Astrocyte of the hippocampus (primary cell): Measurements from ENCODE around the gene NUDT4.
"Not testable (repeated sequence)": the region's sequence is repeated elsewhere in the genome, so short reads cannot be mapped to it uniquely, and the experiment has no call there.

Experiments
- DNase-seq: peaks from one replicate; pipeline ENCODE4 v3.0.0; 2011; ENCODE audit warnings: low read depth, low spot score

The NUDT4 gene

DNA sequence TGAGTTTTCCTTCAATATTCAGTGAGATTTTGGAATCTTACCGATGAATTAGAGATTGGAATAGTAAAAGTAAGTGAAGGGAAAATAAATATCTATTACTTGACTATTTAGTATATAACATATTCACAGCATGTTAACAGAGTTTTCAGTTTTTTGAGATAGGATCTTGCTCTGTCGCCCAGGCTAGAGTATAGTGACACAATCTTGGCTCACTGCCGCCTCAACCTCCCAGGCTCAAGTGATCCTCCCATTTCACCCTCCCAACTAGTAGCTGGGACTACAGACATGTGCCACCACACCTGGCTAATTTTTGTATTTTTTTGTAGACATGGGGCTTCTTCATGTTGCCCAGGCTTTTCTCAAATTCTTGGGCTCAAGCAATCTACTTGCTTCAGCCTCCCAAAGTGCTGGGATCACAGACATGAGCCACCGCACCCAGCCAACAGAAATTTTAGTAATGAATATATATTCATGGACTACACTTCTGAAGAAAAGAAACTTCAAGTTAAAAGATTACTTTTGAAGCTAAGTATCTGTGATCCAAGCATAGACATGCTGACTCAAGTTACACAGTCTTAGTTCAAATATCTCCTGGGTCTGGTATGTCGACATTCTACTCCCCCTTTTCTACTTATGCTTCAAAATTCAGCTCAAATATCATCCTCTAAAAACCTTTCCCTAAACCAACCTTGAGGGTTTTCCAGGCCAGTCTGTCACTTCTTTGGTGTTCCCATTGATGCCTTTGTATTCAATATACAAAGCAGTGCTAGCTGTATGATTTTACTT, 50.2 kb downstream of the NUDT4 start:
- DNase-seq, result no peak

DNA sequence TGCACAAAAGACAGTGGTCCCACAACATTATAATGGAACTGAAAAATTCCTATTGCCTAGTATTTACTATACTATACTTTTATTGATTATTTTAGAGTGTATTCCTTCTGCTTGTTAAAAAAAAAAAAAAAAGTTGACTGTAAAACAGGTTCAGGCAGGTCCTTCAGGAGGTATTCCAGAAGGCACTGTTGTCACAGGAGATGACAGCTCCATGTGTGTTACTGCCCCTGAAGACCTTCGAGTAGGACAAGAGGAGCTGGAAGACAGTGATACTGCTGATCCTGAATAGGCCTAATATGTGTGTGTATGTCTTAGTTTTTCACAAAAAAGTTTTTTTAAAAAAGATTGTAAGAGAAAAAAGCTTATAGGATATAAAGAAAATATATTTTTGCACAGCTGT, 51.7 kb downstream of the NUDT4 start:
- no peak for DNase-seq

DNA sequence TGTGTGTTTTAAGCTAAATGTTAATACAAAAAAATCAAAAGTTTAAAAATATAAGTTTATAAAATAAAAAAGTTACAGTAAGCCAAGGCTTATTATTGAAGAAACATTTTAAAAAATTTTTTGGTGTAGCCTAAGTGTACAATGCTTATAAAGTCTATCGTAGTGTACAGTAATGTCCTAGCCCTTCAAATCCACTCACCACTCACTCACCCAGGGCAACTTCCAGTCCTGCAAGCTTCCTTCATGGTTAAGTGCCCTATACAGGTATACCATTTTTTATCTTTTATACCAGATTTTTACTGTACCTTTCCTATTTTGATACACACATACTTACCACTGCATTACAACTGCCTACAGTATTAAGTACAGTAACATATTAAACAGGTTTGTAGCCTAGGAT, 52.1 kb downstream of the NUDT4 start:
- DNase-seq, result no peak

- peak; percentile 59 for DNase-seq
These were observed 52.6 kb downstream of the NUDT4 start for GRCh38 chr12:93430280-93430679.

DNA sequence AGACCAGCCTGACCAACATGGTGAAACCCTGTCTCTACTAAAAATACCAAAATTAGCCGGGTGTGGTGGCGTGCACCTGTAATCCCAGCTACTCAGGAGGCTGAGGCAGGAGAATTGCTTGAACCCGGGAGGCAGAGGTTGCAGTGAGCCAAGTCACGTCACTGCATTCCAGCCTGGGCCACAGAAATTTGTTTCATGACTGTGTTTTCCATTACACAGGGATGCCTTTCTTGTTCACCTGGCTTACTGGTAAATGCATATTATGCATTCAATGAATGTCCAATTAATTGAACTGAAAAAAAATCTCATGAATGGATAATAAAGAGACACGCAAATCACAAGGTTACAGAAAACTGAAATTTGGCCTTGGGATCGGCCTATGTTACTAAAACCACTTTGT, 54.3 kb downstream of the NUDT4 start:
- DNase-seq, result not testable (repeated sequence)

DNA sequence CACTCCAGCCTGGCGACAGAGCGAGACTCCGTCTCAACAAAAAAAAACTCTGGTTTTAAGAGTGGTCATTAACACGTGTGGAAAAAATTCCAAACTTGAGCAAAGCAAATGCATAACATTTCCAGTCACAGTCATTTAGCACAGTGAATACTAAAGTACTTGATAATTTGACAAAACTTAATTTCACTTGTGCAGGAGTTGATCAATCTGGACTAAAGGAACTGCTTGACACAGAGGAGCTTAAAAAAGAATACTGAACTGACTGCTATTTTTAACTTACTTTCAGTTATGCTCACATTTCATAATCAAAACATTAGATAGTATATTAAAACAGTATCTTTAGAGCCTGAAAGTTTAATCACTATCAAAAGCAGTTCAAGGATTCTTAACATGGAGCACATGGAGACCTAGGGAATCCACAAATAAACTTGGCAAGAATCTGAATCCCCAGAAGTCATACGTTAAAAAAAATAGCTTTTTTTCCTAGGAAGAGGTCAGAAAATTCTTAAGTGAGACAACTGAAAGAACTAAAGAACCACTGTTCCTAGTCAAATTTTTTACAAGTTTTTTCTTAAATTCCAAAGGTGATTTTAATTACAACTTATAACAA, 56.6 kb downstream of the NUDT4 start:
- no peak for DNase-seq

- DNase-seq, result no peak
These were observed 60.7 kb downstream of the NUDT4 start for GRCh38 chr12:93438266-93439050.

DNA sequence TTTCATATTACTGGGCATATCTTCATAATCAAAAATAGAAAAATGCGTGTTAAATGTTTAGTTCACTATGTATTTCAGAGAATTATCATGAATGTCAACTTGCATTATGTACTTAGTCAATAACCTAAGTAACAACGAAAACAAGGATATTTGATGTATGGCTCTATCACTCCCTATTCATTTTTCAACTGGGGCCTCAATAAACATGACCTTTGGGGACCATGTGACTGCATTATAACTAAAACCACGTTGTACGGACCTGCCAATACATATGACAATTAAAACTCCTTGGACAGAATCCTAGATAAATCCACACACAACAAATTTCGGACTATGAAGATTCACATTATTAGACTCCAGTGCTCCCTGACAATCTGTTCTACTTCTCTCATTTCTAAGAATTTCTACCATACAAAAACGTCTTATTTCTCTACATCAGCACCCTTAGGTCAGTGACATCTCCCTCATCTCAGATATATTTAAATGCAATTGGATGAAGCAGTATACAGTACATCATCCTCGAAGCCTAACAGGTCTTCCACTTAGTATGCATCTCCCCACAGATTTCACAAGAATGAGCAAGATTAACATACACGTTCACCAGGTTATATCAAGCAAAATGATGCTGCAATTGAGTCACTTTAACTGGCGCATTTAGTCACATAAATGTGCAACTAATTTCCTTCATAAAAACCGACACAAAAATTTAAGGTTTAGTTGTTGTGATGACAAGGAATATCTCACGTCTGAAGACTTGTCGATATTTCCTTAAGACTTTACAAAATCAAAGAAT, 62.5 kb downstream of the NUDT4 start:
- DNase-seq, result no peak

DNA sequence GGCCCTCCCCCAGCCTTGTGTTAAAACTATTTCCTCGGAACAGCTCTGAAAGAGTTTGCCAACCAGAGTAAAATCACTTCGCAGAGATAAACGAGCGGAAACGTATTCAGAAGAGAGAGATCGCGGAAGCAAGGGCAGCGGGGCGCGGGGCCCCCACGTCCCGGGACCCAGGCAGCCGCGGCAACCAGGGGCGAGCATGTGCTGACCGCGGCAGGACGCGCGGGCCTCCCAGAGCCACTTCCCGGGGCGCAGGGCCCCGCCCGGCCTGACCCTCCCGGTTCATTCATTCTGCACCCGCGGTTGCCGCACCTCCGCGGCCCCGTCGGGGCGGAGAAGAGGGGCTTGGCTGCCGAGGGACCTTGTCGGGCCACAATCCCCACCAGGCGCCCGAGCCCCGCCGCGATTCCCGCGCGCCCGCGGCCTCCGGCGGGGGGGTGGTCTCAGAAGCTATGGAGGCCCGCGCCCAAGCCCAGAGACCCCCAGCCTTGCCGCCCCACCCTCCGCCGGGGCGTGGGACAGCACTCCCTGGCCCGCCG, 63.4 kb downstream of the NUDT4 start:
- DNase-seq, result peak; percentile 48

- peak; percentile 99 for DNase-seq
These were observed 64.1 kb downstream of the NUDT4 start, which contains the start of gene UBE2N for GRCh38 chr12:93441617-93442410. Gene UBE2N, minus strand, starts transcription at chr12:93441947. Its CDS starts 63 bp downstream, at chr12:93441884.

DNA sequence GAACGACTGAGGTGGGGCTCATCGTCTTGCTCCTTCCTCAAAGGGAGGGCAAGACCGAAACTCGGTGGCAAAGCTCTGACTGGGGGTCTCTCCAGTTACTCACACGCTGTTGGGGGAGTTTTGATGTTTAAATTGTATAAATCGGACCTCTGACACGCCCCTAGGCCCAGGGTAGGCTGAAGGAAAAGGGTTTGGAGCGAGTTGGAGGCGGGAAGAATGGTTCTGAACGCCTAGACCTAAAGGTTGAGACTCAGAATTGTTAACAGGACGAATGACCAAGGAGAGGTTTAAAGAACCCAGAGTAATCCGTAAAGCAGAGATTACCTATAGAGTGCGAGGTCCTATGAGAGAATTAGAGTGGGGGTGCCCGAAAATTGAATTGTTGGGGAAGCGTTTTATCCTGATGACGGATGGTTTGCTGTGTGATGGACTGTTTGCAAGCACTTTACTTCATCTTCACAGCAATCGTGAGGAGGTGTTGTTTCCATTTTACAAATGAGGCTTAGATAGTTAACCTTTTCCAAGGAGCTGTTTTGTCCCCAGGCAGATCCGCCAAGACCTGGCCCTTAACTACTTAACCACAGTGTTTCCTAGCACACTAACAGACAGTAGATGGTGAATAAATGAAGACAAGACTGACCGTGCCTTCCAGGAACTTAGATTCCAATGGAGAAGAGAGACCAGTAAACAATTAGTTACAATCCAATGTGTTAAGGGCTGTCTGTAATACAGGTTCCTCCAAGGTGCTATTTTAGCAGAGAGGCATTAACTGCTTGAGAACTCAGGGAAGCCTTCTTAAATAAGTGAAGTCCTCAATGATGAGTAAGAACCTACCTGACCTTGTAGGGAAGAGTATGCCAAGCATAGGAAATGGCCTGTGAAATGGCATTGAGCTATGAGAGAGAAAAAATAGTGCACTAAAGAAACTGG, 65.0 kb downstream of the NUDT4 start:
- peak; percentile 19 for DNase-seq

GRCh38 chr12:93443576-93443975, 65.9 kb downstream of the NUDT4 start:
- DNase-seq, result no peak

DNA sequence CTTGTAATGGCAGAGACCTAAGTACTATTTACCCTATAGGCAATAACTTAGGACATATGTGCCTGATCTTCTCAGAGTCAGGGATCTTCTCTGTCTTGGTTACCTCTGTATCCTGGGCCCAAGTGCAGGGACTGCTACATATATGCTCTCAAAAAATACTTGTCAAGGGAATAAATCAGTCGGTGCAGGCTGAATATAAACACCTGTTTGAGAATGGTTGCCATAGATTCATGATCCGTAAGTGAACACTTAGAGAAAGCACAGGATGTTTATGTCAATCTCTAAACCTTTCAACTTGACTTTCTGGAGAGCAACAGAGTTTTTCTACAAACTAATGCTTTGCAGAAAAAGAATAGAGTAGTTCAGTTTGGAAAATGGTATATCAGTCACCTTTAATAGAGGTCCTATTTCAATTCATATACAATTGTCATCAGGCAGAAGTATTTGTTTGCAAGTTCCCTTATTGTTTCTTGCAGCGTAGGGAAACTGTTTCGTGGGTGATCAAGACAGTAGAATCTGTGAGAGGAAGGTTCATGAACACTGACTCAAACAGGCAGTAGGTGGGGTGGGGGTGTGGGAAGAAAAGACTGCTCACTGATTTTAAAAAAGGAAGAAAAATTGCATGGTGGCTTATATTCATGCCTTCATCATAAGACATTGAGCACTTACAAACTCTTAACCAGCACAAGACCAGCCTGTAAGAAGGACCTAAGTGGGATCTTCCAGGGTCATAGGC, 70.0 kb downstream of the NUDT4 start:
- no peak for DNase-seq

DNA sequence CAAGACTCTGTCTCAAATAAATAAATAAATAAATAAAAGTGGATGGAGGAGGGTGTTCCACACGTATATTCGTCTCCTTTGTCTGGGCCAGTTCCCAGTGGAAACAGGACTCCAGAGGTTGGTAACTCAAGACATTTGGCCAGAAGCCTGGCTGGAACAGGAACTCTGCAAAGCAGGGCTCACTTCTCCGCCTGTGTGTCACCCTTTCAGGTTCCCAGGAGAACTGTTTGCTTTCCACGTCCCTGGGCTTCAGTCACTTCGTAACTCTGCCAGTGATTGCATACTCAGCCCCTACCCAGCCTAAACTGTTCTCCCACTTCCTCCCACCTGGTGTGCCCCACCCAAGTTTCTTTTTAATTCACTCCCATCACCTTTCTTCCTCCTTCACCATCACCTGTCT, 71.1 kb downstream of the NUDT4 start:
- no peak for DNase-seq

- DNase-seq, result no peak
These were observed 71.6 kb downstream of the NUDT4 start for GRCh38 chr12:93449277-93449676.

- no peak for DNase-seq
These were observed 73.9 kb downstream of the NUDT4 start for GRCh38 chr12:93451423-93452158.

GRCh38 chr12:93453633-93454032, 75.9 kb downstream of the NUDT4 start:
- DNase-seq, result peak; percentile 64

DNA sequence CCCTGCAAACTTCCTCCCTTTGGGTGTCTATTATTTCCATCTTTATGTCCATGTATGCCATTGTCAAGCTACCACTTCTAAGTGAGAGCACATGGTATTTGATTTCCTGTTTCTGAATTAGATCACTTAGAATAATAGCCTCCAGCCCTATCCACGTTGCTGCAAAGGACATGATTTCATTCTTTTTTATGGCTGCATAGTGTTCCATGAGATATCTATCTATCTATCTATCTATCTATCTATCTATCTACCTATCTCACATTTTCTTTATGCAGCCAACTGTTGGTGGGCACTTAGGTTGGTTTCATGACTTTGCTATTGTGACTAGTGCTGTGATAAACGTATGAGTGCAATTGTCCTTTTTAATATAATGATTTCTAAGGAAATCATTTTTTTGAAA, 78.4 kb downstream of the NUDT4 start:
- no peak for DNase-seq
